ENCODE measurements around the gene RNF38. TPM values are rescaled to one million over a fixed set of nuclear protein-coding genes. Genes with fewer than 3 reads are reported as not detected.

The RNF38 gene
- total RNA-seq, 1 experiment from 2014 or later, result 18.1 TPM

Other genes with a start within 250 kb of the RNF38 start
- 0.20 TPM for gene CCIN, start 230.9 kb downstream of the RNF38 start, total RNA-seq (2021; ENCODE audit: unreplicated experiment)
- 152 TPM for gene CLTA, start 209.3 kb downstream of the RNF38 start, total RNA-seq (2021; ENCODE audit: unreplicated experiment)
- gene GNE, start 141.8 kb downstream of the RNF38 start, total RNA-seq (2021; ENCODE audit: unreplicated experiment), result 8.4 TPM
- 63.2 TPM for gene MELK, start 172.6 kb upstream of the RNF38 start, total RNA-seq (2021; ENCODE audit: unreplicated experiment)